Measurements from ENCODE around the gene INTS4.
"Not testable (repeated sequence)": the region's sequence is repeated elsewhere in the genome, so short reads cannot be mapped to it uniquely, and the experiment has no call there.

Gene INTS4

GRCh38 chr11:77959434-77959833 is 35.0 kb downstream of the INTS4 start:
- H2BK5ac ChIP-seq (ENCODE audit: low read length) = no peak overlapping the region
- no peaks in the 10 kb centered on the region for H3K27me3 ChIP-seq (ENCODE audit: control insufficient read depth in 3 of 3, insufficient read depth in 3 of 3, low read depth in 1 of 3, low read length in 3 of 3)
- no peak overlapping the region for H2BK120ac ChIP-seq (ENCODE audit: low read depth, low read length)
- no peak overlapping the region for H3K4me3 ChIP-seq (ENCODE audit: low read length in 2 of 2)
- no peak overlapping the region for H2AFZ ChIP-seq (ENCODE audit: low read length)
- H3K36me3 ChIP-seq (replicated peaks in 1 of 2; ENCODE audit: control insufficient read depth in 2 of 2, insufficient read depth in 2 of 2, low read length in 2 of 2) = peaks cover 5 to 48% of the 10 kb centered on the region in 2 donors
- H3K18ac ChIP-seq (ENCODE audit: low read length) = no peak overlapping the region
- H3K27ac ChIP-seq (replicated peaks; ENCODE audit: low read length) = no peak overlapping the region
- H3K79me1 ChIP-seq (ENCODE audit: low read depth, low read length) = no peaks in the 10 kb centered on the region
- DNase-seq (ENCODE audit: low spot score) = no peak
- no peak overlapping the region for H3K14ac ChIP-seq (ENCODE audit: low read length)
- no peak overlapping the region for H4K8ac ChIP-seq (ENCODE audit: low read depth, low read length)
- WGBS, 2 donors (ENCODE audit: extremely low coverage in 2 of 2, insufficient read length in 2 of 2, insufficient replicate concordance in 1 of 2) = no CpG with 5 or more reads among the region's 4 CpGs
- no peak overlapping the region for H3K23ac ChIP-seq (ENCODE audit: low read depth, low read length, poor library complexity)
- H2BK15ac ChIP-seq (ENCODE audit: low read length) = no peak overlapping the region
- no peak overlapping the region for H3K9ac ChIP-seq (ENCODE audit: low read depth, low read length, poor library complexity)
- no peak overlapping the region for H2AK5ac ChIP-seq (ENCODE audit: low read depth, low read length)
- H3K4me2 ChIP-seq (ENCODE audit: insufficient read depth, low read length, poor library complexity, severe bottlenecking) = no peak overlapping the region
- no peak overlapping the region for H4K91ac ChIP-seq (ENCODE audit: low read depth, low read length, poor library complexity)
- peaks cover 0 to 1% of the 10 kb centered on the region in 2 donors for H3K9me3 ChIP-seq (replicated peaks in 1 of 2; ENCODE audit: control insufficient read depth in 2 of 2, insufficient read depth in 1 of 2, low read depth in 1 of 2, low read length in 2 of 2)
- H2BK12ac ChIP-seq (ENCODE audit: low read length) = no peak overlapping the region
- H3K4ac ChIP-seq (ENCODE audit: low read length) = no peak overlapping the region
- no peaks in the 10 kb centered on the region for H3K4me1 ChIP-seq (ENCODE audit: control insufficient read depth in 2 of 2, insufficient read depth in 1 of 2, low read depth in 1 of 2, low read length in 2 of 2)

GRCh38 chr11:77958583-77959177 is 35.8 kb downstream of the INTS4 start:
- DNase-seq (ENCODE audit: low spot score); H3K9me3 ChIP-seq (replicated peaks in 1 of 2; ENCODE audit: control insufficient read depth in 2 of 2, insufficient read depth in 1 of 2, low read depth in 1 of 2, low read length in 2 of 2); H2BK12ac ChIP-seq (ENCODE audit: low read length); H3K4me1 ChIP-seq (ENCODE audit: control insufficient read depth in 2 of 2, insufficient read depth in 1 of 2, low read depth in 1 of 2, low read length in 2 of 2); H3K14ac ChIP-seq (ENCODE audit: low read length); H3K23ac ChIP-seq (ENCODE audit: low read depth, low read length, poor library complexity); H3K27me3 ChIP-seq (ENCODE audit: control insufficient read depth in 3 of 3, insufficient read depth in 3 of 3, low read depth in 1 of 3, low read length in 3 of 3); H2BK5ac ChIP-seq (ENCODE audit: low read length); H2AFZ ChIP-seq (ENCODE audit: low read length); H3K79me1 ChIP-seq (ENCODE audit: low read depth, low read length); H3K4ac ChIP-seq (ENCODE audit: low read length); H2BK120ac ChIP-seq (ENCODE audit: low read depth, low read length); H3K4me2 ChIP-seq (ENCODE audit: insufficient read depth, low read length, poor library complexity, severe bottlenecking); H3K9ac ChIP-seq (ENCODE audit: low read depth, low read length, poor library complexity); H3K4me3 ChIP-seq (ENCODE audit: low read length in 2 of 2); H2BK15ac ChIP-seq (ENCODE audit: low read length); H2AK5ac ChIP-seq (ENCODE audit: low read depth, low read length); H4K8ac ChIP-seq (ENCODE audit: low read depth, low read length); H4K91ac ChIP-seq (ENCODE audit: low read depth, low read length, poor library complexity); H3K18ac ChIP-seq (ENCODE audit: low read length): not testable (repeated sequence)
- WGBS, 2 donors (ENCODE audit: extremely low coverage in 2 of 2, insufficient read length in 2 of 2, insufficient replicate concordance in 1 of 2) = no CpG with 5 or more reads among the region's 3 CpGs
- Histone ChIP-seq H3K27ac (replicated peaks; ENCODE audit: low read length) (peak overlapping the region; percentile 24), H3K36me3 (replicated peaks in 1 of 2; ENCODE audit: control insufficient read depth in 2 of 2, insufficient read depth in 2 of 2, low read length in 2 of 2) (peaks cover 5 to 54% of the 10 kb centered on the region in 2 donors)

- not testable (repeated sequence) for H3K4ac ChIP-seq (ENCODE audit: low read length); H3K36me3 ChIP-seq (replicated peaks in 1 of 2; ENCODE audit: control insufficient read depth in 2 of 2, insufficient read depth in 2 of 2, low read length in 2 of 2); H2BK12ac ChIP-seq (ENCODE audit: low read length); H3K4me1 ChIP-seq (ENCODE audit: control insufficient read depth in 2 of 2, insufficient read depth in 1 of 2, low read depth in 1 of 2, low read length in 2 of 2); H3K18ac ChIP-seq (ENCODE audit: low read length); H3K4me2 ChIP-seq (ENCODE audit: insufficient read depth, low read length, poor library complexity, severe bottlenecking); H2AK5ac ChIP-seq (ENCODE audit: low read depth, low read length); H2BK15ac ChIP-seq (ENCODE audit: low read length); H3K14ac ChIP-seq (ENCODE audit: low read length); H3K9me3 ChIP-seq (replicated peaks in 1 of 2; ENCODE audit: control insufficient read depth in 2 of 2, insufficient read depth in 1 of 2, low read depth in 1 of 2, low read length in 2 of 2); H3K27ac ChIP-seq (replicated peaks; ENCODE audit: low read length); H3K23ac ChIP-seq (ENCODE audit: low read depth, low read length, poor library complexity); H4K91ac ChIP-seq (ENCODE audit: low read depth, low read length, poor library complexity); H3K9ac ChIP-seq (ENCODE audit: low read depth, low read length, poor library complexity); DNase-seq (ENCODE audit: low spot score); H2AFZ ChIP-seq (ENCODE audit: low read length); H3K27me3 ChIP-seq (ENCODE audit: control insufficient read depth in 3 of 3, insufficient read depth in 3 of 3, low read depth in 1 of 3, low read length in 3 of 3); H4K8ac ChIP-seq (ENCODE audit: low read depth, low read length); H3K79me1 ChIP-seq (ENCODE audit: low read depth, low read length); H2BK5ac ChIP-seq (ENCODE audit: low read length); H3K4me3 ChIP-seq (ENCODE audit: low read length in 2 of 2); H2BK120ac ChIP-seq (ENCODE audit: low read depth, low read length)
- WGBS, 2 donors (ENCODE audit: extremely low coverage in 2 of 2, insufficient read length in 2 of 2, insufficient replicate concordance in 1 of 2) = no CpG with 5 or more reads among the region's 1 CpG
Observed at GRCh38 chr11:77943296-77943695, 51.2 kb downstream of the INTS4 start.

- not testable (repeated sequence) for H2BK5ac ChIP-seq (ENCODE audit: low read length); H4K91ac ChIP-seq (ENCODE audit: low read depth, low read length, poor library complexity); H2BK12ac ChIP-seq (ENCODE audit: low read length); H2AFZ ChIP-seq (ENCODE audit: low read length); H3K9ac ChIP-seq (ENCODE audit: low read depth, low read length, poor library complexity); H3K9me3 ChIP-seq (replicated peaks in 1 of 2; ENCODE audit: control insufficient read depth in 2 of 2, insufficient read depth in 1 of 2, low read depth in 1 of 2, low read length in 2 of 2); H4K8ac ChIP-seq (ENCODE audit: low read depth, low read length); H3K27me3 ChIP-seq (ENCODE audit: control insufficient read depth in 3 of 3, insufficient read depth in 3 of 3, low read depth in 1 of 3, low read length in 3 of 3); H3K4me1 ChIP-seq (ENCODE audit: control insufficient read depth in 2 of 2, insufficient read depth in 1 of 2, low read depth in 1 of 2, low read length in 2 of 2); H2BK120ac ChIP-seq (ENCODE audit: low read depth, low read length); H3K79me1 ChIP-seq (ENCODE audit: low read depth, low read length); H3K36me3 ChIP-seq (replicated peaks in 1 of 2; ENCODE audit: control insufficient read depth in 2 of 2, insufficient read depth in 2 of 2, low read length in 2 of 2); H3K4me2 ChIP-seq (ENCODE audit: insufficient read depth, low read length, poor library complexity, severe bottlenecking); H3K4ac ChIP-seq (ENCODE audit: low read length); H2AK5ac ChIP-seq (ENCODE audit: low read depth, low read length); H3K27ac ChIP-seq (replicated peaks; ENCODE audit: low read length); H3K18ac ChIP-seq (ENCODE audit: low read length); H3K4me3 ChIP-seq (ENCODE audit: low read length in 2 of 2); H2BK15ac ChIP-seq (ENCODE audit: low read length); H3K23ac ChIP-seq (ENCODE audit: low read depth, low read length, poor library complexity); H3K14ac ChIP-seq (ENCODE audit: low read length); DNase-seq (ENCODE audit: low spot score)
Observed at GRCh38 chr11:77942465-77942864, 52.0 kb downstream of the INTS4 start.

Data from neuronal stem cell (in vitro differentiated cells).